ENCODE data around the gene ALOX12. TPM values are rescaled to one million over a fixed set of nuclear protein-coding genes. Genes with fewer than 3 reads are reported as not detected.
"Not testable (repeated sequence)": the region's sequence is repeated elsewhere in the genome, so short reads cannot be mapped to it uniquely, and the experiment has no call there.

The ALOX12 gene
- total RNA-seq, 2 donors from 2014 or later = not detected

DNA sequence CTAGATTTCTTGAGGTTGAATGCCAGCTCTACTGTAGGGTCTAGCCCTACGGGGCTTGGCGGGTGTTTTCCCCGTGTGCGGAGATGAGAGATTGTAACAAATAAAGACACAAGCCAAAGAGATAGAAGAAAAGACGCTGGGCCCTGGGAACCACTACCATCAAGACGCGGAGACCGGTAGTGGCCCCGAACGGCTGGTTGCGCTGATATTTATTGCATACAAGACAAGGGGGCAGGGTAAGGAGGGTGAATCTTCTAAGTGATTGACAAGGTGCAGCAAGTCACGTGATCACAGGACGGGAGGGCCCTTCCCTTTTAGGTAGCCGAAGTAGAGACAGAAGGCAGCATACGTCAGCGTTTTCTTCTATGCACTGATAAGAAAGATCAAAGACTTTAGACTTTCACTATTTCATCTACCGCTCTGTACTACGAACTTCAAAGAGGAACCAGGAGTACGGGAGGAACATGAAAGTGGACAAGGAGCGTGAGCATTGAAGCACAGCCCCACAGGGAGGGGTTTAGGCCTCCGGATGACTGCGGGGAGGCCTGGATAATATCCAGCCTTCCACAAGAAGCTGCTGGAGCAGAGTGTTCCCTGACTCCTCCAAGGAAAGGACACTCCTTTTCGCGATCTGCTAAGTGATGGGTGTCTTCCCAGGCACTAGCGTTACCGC, 51.0 kb downstream of the ALOX12 start:
- not testable (repeated sequence) for H3K36me3 Mint-ChIP-seq (ENCODE audit: insufficient read depth in 2 of 2); H3K9me3 Mint-ChIP-seq; H3K27me3 Mint-ChIP-seq (ENCODE audit: low read depth)
- Mint-ChIP-seq H3K4me1 (ENCODE audit: low read depth) (peaks cover 28% of the 10 kb centered on the region), H3K4me3 (peak overlapping the region; percentile 88 to 91), H3K27ac (peak overlapping the region; percentile 86)
- DNase-seq (peak; percentile 74 to 84), ATAC-seq (replicated peaks in 1 of 2) (peak; percentile 17 to 42)

DNA sequence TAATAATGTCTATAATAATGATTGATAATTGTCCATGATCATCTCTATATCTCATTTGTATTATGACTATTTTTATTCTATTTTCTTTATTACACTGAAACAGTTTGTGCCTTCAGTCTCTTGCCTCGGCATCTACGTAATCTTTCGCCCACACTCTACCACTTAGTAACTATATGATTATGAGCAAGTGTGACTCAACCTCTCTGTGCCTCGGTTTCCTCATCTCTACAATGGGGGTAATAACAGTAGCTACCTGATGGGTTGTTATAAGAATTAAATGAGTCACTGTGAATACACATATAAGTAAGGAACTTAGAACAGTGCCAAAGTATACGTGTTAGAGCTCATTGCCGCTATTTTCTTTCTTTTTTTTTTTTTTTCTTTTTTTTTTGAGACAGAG, 51.7 kb downstream of the ALOX12 start:
- peak; percentile 69 to 79 for ATAC-seq (replicated peaks in 1 of 2)
- H3K36me3 Mint-ChIP-seq (ENCODE audit: insufficient read depth in 2 of 2) = no peaks in the 10 kb centered on the region
- no peaks in the 10 kb centered on the region for H3K9me3 Mint-ChIP-seq
- H3K27me3 Mint-ChIP-seq (ENCODE audit: low read depth) = no peaks in the 10 kb centered on the region
- peak overlapping the region; percentile 88 to 91 for H3K4me3 Mint-ChIP-seq
- peak overlapping the region; percentile 23 for H3K27ac Mint-ChIP-seq
- peak; percentile 47 to 57 for DNase-seq
- peaks cover 28% of the 10 kb centered on the region for H3K4me1 Mint-ChIP-seq (ENCODE audit: low read depth)

- no peaks in the 10 kb centered on the region for H3K36me3 Mint-ChIP-seq (ENCODE audit: insufficient read depth in 2 of 2)
- no peaks in the 10 kb centered on the region for H3K9me3 Mint-ChIP-seq
- no peak for DNase-seq
- no peak for ATAC-seq (replicated peaks in 1 of 2)
- H3K27ac Mint-ChIP-seq = no peak overlapping the region
- H3K27me3 Mint-ChIP-seq (ENCODE audit: low read depth) = no peaks in the 10 kb centered on the region
- H3K4me1 Mint-ChIP-seq (ENCODE audit: low read depth) = peaks cover 28% of the 10 kb centered on the region
- no peak overlapping the region for H3K4me3 Mint-ChIP-seq
Observed at GRCh38 chr17:7048968-7049367, 53.1 kb downstream of the ALOX12 start.

DNA sequence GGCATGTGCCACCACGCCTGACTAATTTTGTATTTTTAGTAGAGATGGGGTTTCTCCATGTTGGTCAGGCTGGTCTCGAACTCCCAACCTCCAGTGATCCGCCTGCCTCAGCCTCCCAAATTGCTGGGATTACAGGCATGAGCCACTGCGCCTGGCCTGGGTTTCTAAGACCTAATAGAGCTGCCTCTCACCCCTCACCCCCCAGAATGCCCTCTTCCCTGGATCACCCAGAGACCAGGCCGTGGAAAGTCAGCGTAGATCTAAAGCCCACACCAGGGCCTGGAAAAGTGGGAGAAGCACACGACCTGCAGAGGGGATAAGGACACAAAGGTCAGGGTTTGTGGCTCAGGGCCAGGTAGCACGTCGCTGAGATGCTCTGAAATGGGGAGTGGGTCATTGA, 54.7 kb downstream of the ALOX12 start:
- ATAC-seq (replicated peaks in 1 of 2); H3K36me3 Mint-ChIP-seq (ENCODE audit: insufficient read depth in 2 of 2); H3K27ac Mint-ChIP-seq; H3K4me3 Mint-ChIP-seq; DNase-seq; H3K27me3 Mint-ChIP-seq (ENCODE audit: low read depth); H3K9me3 Mint-ChIP-seq: not testable (repeated sequence)
- H3K4me1 Mint-ChIP-seq (ENCODE audit: low read depth) = peaks cover 27% of the 10 kb centered on the region

GRCh38 chr17:7056386-7056785, 60.5 kb downstream of the ALOX12 start:
- no peak for ATAC-seq (replicated peaks in 1 of 2)
- H3K27me3 Mint-ChIP-seq (ENCODE audit: low read depth) = peaks cover 7% of the 10 kb centered on the region
- H3K36me3 Mint-ChIP-seq (ENCODE audit: insufficient read depth in 2 of 2) = no peaks in the 10 kb centered on the region
- no peak overlapping the region for H3K4me3 Mint-ChIP-seq
- no peaks in the 10 kb centered on the region for H3K9me3 Mint-ChIP-seq
- H3K27ac Mint-ChIP-seq = no peak overlapping the region
- no peak for DNase-seq
- H3K4me1 Mint-ChIP-seq (ENCODE audit: low read depth) = peaks cover 27% of the 10 kb centered on the region

DNA sequence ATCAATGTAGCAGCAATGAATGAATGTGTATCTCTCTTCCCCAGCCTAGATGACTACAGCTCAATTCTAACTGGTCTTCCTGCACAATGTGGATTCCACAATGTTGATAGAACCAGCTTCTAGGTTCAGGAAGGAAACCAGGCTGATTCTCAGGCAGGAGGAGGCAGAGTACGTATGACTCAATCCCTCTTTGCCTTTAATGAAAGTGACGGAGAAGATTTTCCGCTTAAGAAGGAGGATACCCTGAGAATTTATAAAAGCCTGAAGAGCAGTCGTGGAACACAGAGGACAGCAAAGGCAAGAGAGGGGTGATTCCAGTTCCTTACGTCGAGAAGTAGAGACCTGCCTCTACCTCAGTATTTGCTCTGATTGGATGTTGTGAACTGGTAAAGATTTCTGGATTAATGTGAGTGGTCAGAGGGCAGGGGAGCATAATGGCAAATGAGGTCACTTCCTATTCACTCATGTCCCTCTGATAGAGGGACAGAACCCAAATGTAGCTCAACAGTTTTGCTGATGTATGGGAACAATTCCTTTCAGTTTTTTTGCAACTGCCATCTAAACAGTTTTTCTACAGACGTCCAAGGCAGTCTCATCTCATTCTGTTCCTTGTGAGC, 63.1 kb downstream of the ALOX12 start:
- no peaks in the 10 kb centered on the region for H3K9me3 Mint-ChIP-seq
- peaks cover 25% of the 10 kb centered on the region for H3K27me3 Mint-ChIP-seq (ENCODE audit: low read depth)
- peaks cover 33% of the 10 kb centered on the region for H3K4me1 Mint-ChIP-seq (ENCODE audit: low read depth)
- no peaks in the 10 kb centered on the region for H3K36me3 Mint-ChIP-seq (ENCODE audit: insufficient read depth in 2 of 2)
- DNase-seq = no peak
- no peak overlapping the region for H3K27ac Mint-ChIP-seq
- ATAC-seq (replicated peaks in 1 of 2) = no peak
- peak overlapping the region; percentile 39 to 40 for H3K4me3 Mint-ChIP-seq

Other genes starting within 250 kb of the ALOX12 start
- gene XAF1, start 240.0 kb upstream of the ALOX12 start, total RNA-seq = 10 to 100 TPM; 19.1 to 31.1 TPM
- gene FBXO39, start 219.8 kb upstream of the ALOX12 start, total RNA-seq = 1 to 10 TPM in 1 of 2 donors, not detected in 1; 1.0 TPM
- not detected for gene TEKT1, start 164.3 kb upstream of the ALOX12 start, total RNA-seq
- gene RNASEK, start 16.6 kb downstream of the ALOX12 start, total RNA-seq = 100 to 1,000 TPM; 127 to 160 TPM
- gene BCL6B, start 27.0 kb downstream of the ALOX12 start, total RNA-seq = 1 to 10 TPM; 1.4 to 2.0 TPM
- 1 to 10 TPM; 5.3 to 5.5 TPM for gene SLC16A13, start 40.0 kb downstream of the ALOX12 start, total RNA-seq
- gene SLC16A11, start 48.0 kb downstream of the ALOX12 start, total RNA-seq = 1 to 10 TPM; 2.0 to 2.9 TPM
- gene CLEC10A, start 84.2 kb downstream of the ALOX12 start, total RNA-seq = not detected
- not detected for gene ASGR2, start 118.8 kb downstream of the ALOX12 start, total RNA-seq
- gene ASGR1, start 183.3 kb downstream of the ALOX12 start, total RNA-seq = 1 to 10 TPM; 1.5 to 2.1 TPM
- 10 to 100 TPM; 16.2 to 16.7 TPM for gene DLG4, start 223.8 kb downstream of the ALOX12 start, total RNA-seq
- 100 to 1,000 TPM; 335 to 386 TPM for gene ACADVL, start 223.9 kb downstream of the ALOX12 start, total RNA-seq
- 10 to 100 TPM; 49.5 to 54.8 TPM for gene DVL2, start 238.5 kb downstream of the ALOX12 start, total RNA-seq
- 10 to 100 TPM; 28.9 to 32.2 TPM for gene PHF23, start 243.4 kb downstream of the ALOX12 start, total RNA-seq
- 100 to 1,000 TPM; 244 to 246 TPM for gene GABARAP, start 246.4 kb downstream of the ALOX12 start, total RNA-seq

Data from activated T-cell treated with anti-CD3 and anti-CD28 coated beads, Interleukin-2, amount 50 U/mL, for 72 hours (primary cell).